ENCODE results near the gene IFNE. TPM values are rescaled to one million over a fixed set of nuclear protein-coding genes. Genes with fewer than 3 reads are reported as not detected.
A peak's percentile ranks its signal among the peaks of the same experiment; 100 is the strongest.

IFNE gene
- total RNA-seq, 4 donors from 2014 or later = not detected

- Histone ChIP-seq H3K4me3 (no peak overlapping the region), H3K27ac (no peak overlapping the region), H3K36me3 (no peaks in the 10 kb centered on the region), H3K9me3 (no peaks in the 10 kb centered on the region), H3K4me1 (no peaks in the 10 kb centered on the region), H3K27me3 (peaks cover 4% of the 10 kb centered on the region)
- no peak for DNase-seq
- TF ChIP-seq POLR2AphosphoS5 (IDR thresholded peaks at IDR 0.05) (no peak), CTCF (IDR thresholded peaks at IDR 0.05) (no peak)
- WGBS, 2 donors (ENCODE audit: low coverage in 1 of 2) = 63 to 77% methylated on average over 1 to 3 of the region's 3 CpGs
- in situ Hi-C loops (cut with MboI; ENCODE audit: low pct_ligation_motif_present in 1 of 4, low pct_unique_long_range_greater_than_20kb in 1 of 4, low sequenced_read_pairs in 3 of 4) (loop anchor here in 2 of 4 donors (25.0 kb wide), 1 partner anchor 314 kb away; no protein-coding TSS in a partner anchor), intact Hi-C loops (cut with DNase I; ENCODE audit: low total_unique reads) (no loop called here)
Measured at GRCh38 chr9:21473236-21473635, 8.9 kb downstream of the IFNE start.

GRCh38 chr9:21470126-21470525, 12.0 kb downstream of the IFNE start:
- in situ Hi-C loops (cut with MboI; ENCODE audit: low pct_ligation_motif_present in 1 of 4, low pct_unique_long_range_greater_than_20kb in 1 of 4, low sequenced_read_pairs in 3 of 4) (loop anchor here in 2 of 4 donors (25.0 kb wide), 1 partner anchor 317 kb away; no protein-coding TSS in a partner anchor), intact Hi-C loops (cut with DNase I; ENCODE audit: low total_unique reads) (no loop called here)
- Histone ChIP-seq H3K4me1 (no peaks in the 10 kb centered on the region), H3K27ac (no peak overlapping the region), H3K27me3 (peaks cover 4% of the 10 kb centered on the region), H3K4me3 (no peak overlapping the region), H3K9me3 (no peaks in the 10 kb centered on the region), H3K36me3 (no peaks in the 10 kb centered on the region)
- no peak for DNase-seq
- TF ChIP-seq CTCF (IDR thresholded peaks at IDR 0.05) (no peak), POLR2A (IDR thresholded peaks at IDR 0.05) (no peak), POLR2AphosphoS5 (IDR thresholded peaks at IDR 0.05) (no peak), EP300 (IDR thresholded peaks at IDR 0.05; ENCODE audit: low read depth) (no peak)
- WGBS, 2 donors (ENCODE audit: low coverage in 1 of 2) = 77 to 85% methylated on average over 3 to 5 of the region's 5 CpGs

GRCh38 chr9:21465859-21466518, 16.1 kb downstream of the IFNE start:
- H3K36me3 ChIP-seq = no peaks in the 10 kb centered on the region
- H3K27me3 ChIP-seq = peaks cover 17% of the 10 kb centered on the region
- H3K4me1 ChIP-seq = no peaks in the 10 kb centered on the region
- TF ChIP-seq POLR2AphosphoS5 (IDR thresholded peaks at IDR 0.05) (no peak), CTCF (IDR thresholded peaks at IDR 0.05) (peak; percentile 41 to 66 (median 55))
- in situ Hi-C loops (cut with MboI; ENCODE audit: low pct_ligation_motif_present in 1 of 4, low pct_unique_long_range_greater_than_20kb in 1 of 4, low sequenced_read_pairs in 3 of 4) = loop anchor here in 3 of 4 donors (10.0 to 25.0 kb wide), 2 partner anchors 321 to 329 kb away; no protein-coding TSS in a partner anchor
- H3K4me3 ChIP-seq = no peak overlapping the region
- intact Hi-C loops (cut with DNase I; ENCODE audit: low total_unique reads) = no loop called here
- DNase-seq = no peak
- no peak overlapping the region for H3K27ac ChIP-seq
- H3K9me3 ChIP-seq = no peaks in the 10 kb centered on the region

- Histone ChIP-seq H3K27me3 (peaks cover 24% of the 10 kb centered on the region), H3K4me1 (no peaks in the 10 kb centered on the region), H3K4me3 (no peak overlapping the region), H3K36me3 (no peaks in the 10 kb centered on the region), H3K9me3 (no peaks in the 10 kb centered on the region), H3K27ac (no peak overlapping the region)
- TF ChIP-seq CTCF (IDR thresholded peaks at IDR 0.05) (no peak), EP300 (IDR thresholded peaks at IDR 0.05; ENCODE audit: low read depth) (no peak), POLR2A (IDR thresholded peaks at IDR 0.05) (no peak), POLR2AphosphoS5 (IDR thresholded peaks at IDR 0.05) (no peak)
- in situ Hi-C loops (cut with MboI; ENCODE audit: low pct_ligation_motif_present in 1 of 4, low pct_unique_long_range_greater_than_20kb in 1 of 4, low sequenced_read_pairs in 3 of 4) (loop anchor here in 3 of 4 donors (10.0 to 25.0 kb wide), 2 partner anchors 322 to 330 kb away; no protein-coding TSS in a partner anchor), intact Hi-C loops (cut with DNase I; ENCODE audit: low total_unique reads) (no loop called here)
- 80 to 83% methylated on average over 2 to 4 of the region's 5 CpGs for WGBS, 2 donors (ENCODE audit: low coverage in 1 of 2)
- DNase-seq = no peak
Measured at GRCh38 chr9:21465138-21465537, 17.0 kb downstream of the IFNE start.
